RWPE1 (cell line): Measurements from ENCODE around the gene RRAGB.
"Not testable (repeated sequence)": the region's sequence is repeated elsewhere in the genome, so short reads cannot be mapped to it uniquely, and the experiment has no call there.

Source experiments
- CTCF ChIA-PET: fragments of 350-600 bp; sonication (Branson Sonifier 250); formaldehyde crosslinking; extraction: SDS; loops from one replicate; lab custom pipeline; 2021; lab: Yijun Ruan, JAX
- POLR2A ChIA-PET: fragments of 400-600 bp; formaldehyde crosslinking; extraction: SDS; loops from one replicate; lab custom pipeline; 2020; ENCODE audit warnings: antibody characterized with exemption; ENCODE audit not compliant: low non-redundant PET; lab: Yijun Ruan, JAX
- DNase-seq: peaks from one replicate; pipeline ENCODE4 v3.0.0; 2012; ENCODE audit warnings: low spot score
- H3K27ac ChIP-seq: fragments of 450-650 bp; 2 replicates; pipeline ENCODE4 v1.5.1; 2017
- CTCF ChIP-seq: fragments of 450-650 bp; conservative IDR thresholded peaks from 2 replicates; pipeline ENCODE4 v1.5.1; 2017; ENCODE audit warnings: low read depth, mild to moderate bottlenecking

RRAGB gene

GRCh38 chrX:55717521-55718497, at the start of gene RRAGB:
TSS of gene RRAGB (plus strand) at chrX:55717749. CDS start at chrX:55718328, 579 bp downstream.
- peak; percentile 94 for DNase-seq
- ChIA-PET CTCF (no interaction called here), POLR2A (no interaction called here)
- H3K27ac ChIP-seq: peak within 1 kb of the TSS; percentile 86
- peak; percentile 68 for TF ChIP-seq CTCF

- no peak for DNase-seq
- no peak for TF ChIP-seq CTCF
- CTCF ChIA-PET: no interaction called here
- no peak overlapping the region for H3K27ac ChIP-seq
- POLR2A ChIA-PET: no interaction called here
Observed at GRCh38 chrX:55668084-55668483, 49.5 kb upstream of the RRAGB start.

- CTCF ChIA-PET: interaction anchor here (0.6 kb wide), 1 partner anchor 545 kb away, joined by 3 read pairs; no protein-coding TSS in a partner anchor
Observed at GRCh38 chrX:55688579-55688978, 29.0 kb upstream of the RRAGB start.

GRCh38 chrX:55695227-55696018, 22.1 kb upstream of the RRAGB start:
- H3K27ac ChIP-seq: no peak overlapping the region
- DNase-seq: no peak
- no peak for TF ChIP-seq CTCF
- ChIA-PET CTCF (no interaction called here), POLR2A (no interaction called here)

More at GRCh38 chrX:55688579-55688978, 29.0 kb upstream of the RRAGB start:
- POLR2A ChIA-PET, DNase-seq, H3K27ac ChIP-seq: not testable (repeated sequence)

- DNase-seq: no peak
- no peak overlapping the region for H3K27ac ChIP-seq
- POLR2A ChIA-PET: no interaction called here
- CTCF ChIA-PET: no interaction called here
- no peak for TF ChIP-seq CTCF
Observed at GRCh38 chrX:55697381-55697780, 20.2 kb upstream of the RRAGB start.

GRCh38 chrX:55702671-55703070, 14.9 kb upstream of the RRAGB start:
- CTCF ChIA-PET: no interaction called here
- H3K27ac ChIP-seq: no peak overlapping the region
- POLR2A ChIA-PET: no interaction called here
- no peak for TF ChIP-seq CTCF
- DNase-seq: no peak

- DNase-seq, POLR2A ChIA-PET, CTCF ChIA-PET, H3K27ac ChIP-seq: not testable (repeated sequence)
Observed at GRCh38 chrX:55703436-55703835, 14.1 kb upstream of the RRAGB start.

GRCh38 chrX:55705066-55705465, 12.5 kb upstream of the RRAGB start:
- H3K27ac ChIP-seq, POLR2A ChIA-PET, DNase-seq: not testable (repeated sequence)
- CTCF ChIA-PET: interaction anchor here (0.6 kb wide), 1 partner anchor 477 kb away, joined by 3 read pairs; no protein-coding TSS in a partner anchor
